ENCODE results near the gene HMGN4.

Gene HMGN4

GRCh38 chr6:26563488-26563887, 25.3 kb downstream of the HMGN4 start:
- Histone ChIP-seq H3K4me3 (replicated peaks; ENCODE audit: insufficient read depth, low read length) (no peak overlapping the region), H3K27ac (replicated peaks) (no peak overlapping the region), H3K27me3 (ENCODE audit: insufficient read depth, poor library complexity, severe bottlenecking) (no peaks in the 10 kb centered on the region)
- DNase-seq (ENCODE audit: low read depth in 1 of 2, low spot score in 1 of 2) = no peak
- TF ChIP-seq, protein P1, sequence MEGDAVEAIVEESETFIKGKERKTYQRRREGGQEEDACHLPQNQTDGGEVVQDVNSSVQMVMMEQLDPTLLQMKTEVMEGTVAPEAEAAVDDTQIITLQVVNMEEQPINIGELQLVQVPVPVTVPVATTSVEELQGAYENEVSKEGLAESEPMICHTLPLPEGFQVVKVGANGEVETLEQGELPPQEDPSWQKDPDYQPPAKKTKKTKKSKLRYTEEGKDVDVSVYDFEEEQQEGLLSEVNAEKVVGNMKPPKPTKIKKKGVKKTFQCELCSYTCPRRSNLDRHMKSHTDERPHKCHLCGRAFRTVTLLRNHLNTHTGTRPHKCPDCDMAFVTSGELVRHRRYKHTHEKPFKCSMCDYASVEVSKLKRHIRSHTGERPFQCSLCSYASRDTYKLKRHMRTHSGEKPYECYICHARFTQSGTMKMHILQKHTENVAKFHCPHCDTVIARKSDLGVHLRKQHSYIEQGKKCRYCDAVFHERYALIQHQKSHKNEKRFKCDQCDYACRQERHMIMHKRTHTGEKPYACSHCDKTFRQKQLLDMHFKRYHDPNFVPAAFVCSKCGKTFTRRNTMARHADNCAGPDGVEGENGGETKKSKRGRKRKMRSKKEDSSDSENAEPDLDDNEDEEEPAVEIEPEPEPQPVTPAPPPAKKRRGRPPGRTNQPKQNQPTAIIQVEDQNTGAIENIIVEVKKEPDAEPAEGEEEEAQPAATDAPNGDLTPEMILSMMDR (IDR thresholded peaks at IDR 0.05; ENCODE audit: insufficient read depth, low read length) = no peak
- TF ChIP-seq, protein P2, sequence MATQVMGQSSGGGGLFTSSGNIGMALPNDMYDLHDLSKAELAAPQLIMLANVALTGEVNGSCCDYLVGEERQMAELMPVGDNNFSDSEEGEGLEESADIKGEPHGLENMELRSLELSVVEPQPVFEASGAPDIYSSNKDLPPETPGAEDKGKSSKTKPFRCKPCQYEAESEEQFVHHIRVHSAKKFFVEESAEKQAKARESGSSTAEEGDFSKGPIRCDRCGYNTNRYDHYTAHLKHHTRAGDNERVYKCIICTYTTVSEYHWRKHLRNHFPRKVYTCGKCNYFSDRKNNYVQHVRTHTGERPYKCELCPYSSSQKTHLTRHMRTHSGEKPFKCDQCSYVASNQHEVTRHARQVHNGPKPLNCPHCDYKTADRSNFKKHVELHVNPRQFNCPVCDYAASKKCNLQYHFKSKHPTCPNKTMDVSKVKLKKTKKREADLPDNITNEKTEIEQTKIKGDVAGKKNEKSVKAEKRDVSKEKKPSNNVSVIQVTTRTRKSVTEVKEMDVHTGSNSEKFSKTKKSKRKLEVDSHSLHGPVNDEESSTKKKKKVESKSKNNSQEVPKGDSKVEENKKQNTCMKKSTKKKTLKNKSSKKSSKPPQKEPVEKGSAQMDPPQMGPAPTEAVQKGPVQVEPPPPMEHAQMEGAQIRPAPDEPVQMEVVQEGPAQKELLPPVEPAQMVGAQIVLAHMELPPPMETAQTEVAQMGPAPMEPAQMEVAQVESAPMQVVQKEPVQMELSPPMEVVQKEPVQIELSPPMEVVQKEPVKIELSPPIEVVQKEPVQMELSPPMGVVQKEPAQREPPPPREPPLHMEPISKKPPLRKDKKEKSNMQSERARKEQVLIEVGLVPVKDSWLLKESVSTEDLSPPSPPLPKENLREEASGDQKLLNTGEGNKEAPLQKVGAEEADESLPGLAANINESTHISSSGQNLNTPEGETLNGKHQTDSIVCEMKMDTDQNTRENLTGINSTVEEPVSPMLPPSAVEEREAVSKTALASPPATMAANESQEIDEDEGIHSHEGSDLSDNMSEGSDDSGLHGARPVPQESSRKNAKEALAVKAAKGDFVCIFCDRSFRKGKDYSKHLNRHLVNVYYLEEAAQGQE (IDR thresholded peaks at IDR 0.05; ENCODE audit: insufficient replicate concordance, low read depth) = no peak
- TF ChIP-seq SPI1 (IDR thresholded peaks at IDR 0.05; ENCODE audit: borderline replicate concordance, low read depth) (no peak), GABPA (IDR thresholded peaks at IDR 0.05; ENCODE audit: low read depth) (no peak)

GRCh38 chr6:26568601-26569432, 30.7 kb downstream of the HMGN4 start:
- Histone ChIP-seq H3K4me3 (replicated peaks; ENCODE audit: insufficient read depth, low read length) (peak overlapping the region; percentile 73), H3K27me3 (ENCODE audit: insufficient read depth, poor library complexity, severe bottlenecking) (no peaks in the 10 kb centered on the region), H3K27ac (replicated peaks) (peak overlapping the region; percentile 60)
- peak; percentile 89 to 91 for DNase-seq (ENCODE audit: low read depth in 1 of 2, low spot score in 1 of 2)
- TF ChIP-seq, protein P1 (IDR thresholded peaks at IDR 0.05; ENCODE audit: insufficient read depth, low read length) = no peak
- TF ChIP-seq GABPA (IDR thresholded peaks at IDR 0.05; ENCODE audit: low read depth) (peak; percentile 32), SPI1 (IDR thresholded peaks at IDR 0.05; ENCODE audit: borderline replicate concordance, low read depth) (no peak), POLR2AphosphoS5 (IDR thresholded peaks at IDR 0.05; ENCODE audit: low read depth) (no peak)
- TF ChIP-seq, protein P2 (IDR thresholded peaks at IDR 0.05; ENCODE audit: insufficient replicate concordance, low read depth) = no peak

DNA sequence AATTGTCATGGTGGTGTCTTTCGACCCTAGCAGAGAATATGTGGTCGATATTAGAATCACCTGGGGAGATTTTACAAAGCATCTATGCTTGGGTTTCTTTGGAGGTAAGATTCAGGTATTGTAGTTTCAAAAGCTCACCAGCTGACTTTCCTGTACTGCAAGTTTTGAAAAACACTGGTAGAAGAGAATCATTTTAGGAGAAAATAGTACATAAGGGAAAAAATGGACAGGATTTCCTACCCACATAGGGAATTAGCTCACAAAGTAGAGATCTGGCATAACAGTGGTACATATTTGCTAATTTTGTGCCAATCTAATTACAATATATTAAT, 31.2 kb downstream of the HMGN4 start:
- DNase-seq (ENCODE audit: low read depth in 1 of 2, low spot score in 1 of 2) = no peak
- TF ChIP-seq POLR2AphosphoS5 (IDR thresholded peaks at IDR 0.05; ENCODE audit: low read depth) (no peak), GABPA (IDR thresholded peaks at IDR 0.05; ENCODE audit: low read depth) (no peak), SPI1 (IDR thresholded peaks at IDR 0.05; ENCODE audit: borderline replicate concordance, low read depth) (no peak)
- TF ChIP-seq, protein P1 (IDR thresholded peaks at IDR 0.05; ENCODE audit: insufficient read depth, low read length) = no peak
- TF ChIP-seq, protein P2 (IDR thresholded peaks at IDR 0.05; ENCODE audit: insufficient replicate concordance, low read depth) = no peak
- H3K27ac ChIP-seq (replicated peaks) = no peak overlapping the region; the same call in 1 of the 2 replicates
- H3K4me3 ChIP-seq (replicated peaks; ENCODE audit: insufficient read depth, low read length) = peak overlapping the region; percentile 73
- H3K27me3 ChIP-seq (ENCODE audit: insufficient read depth, poor library complexity, severe bottlenecking) = no peaks in the 10 kb centered on the region
